DOHH2 (cell line): ENCODE data around the gene STK38L.

Experiments
- H3F3A ChIP-seq: fragments of 200-600 bp; sonication (generic), shearing (Covaris generic); 2 replicates; pipeline ENCODE4 v1.6.0; 2016; ENCODE audit warnings: antibody characterized with exemption, mild to moderate bottlenecking; ENCODE audit not compliant: control insufficient read depth, insufficient read depth
- H3K27ac ChIP-seq: fragments of 200-600 bp; sonication (generic); 2 replicates; pipeline ENCODE4 v1.5.1; 2014; ENCODE audit warnings: low read depth, mild to moderate bottlenecking, low read length, moderate library complexity
- H3K27me3 ChIP-seq: fragments of 200-600 bp; sonication (generic); 2 replicates; pipeline ENCODE4 v1.6.1; 2014; ENCODE audit warnings: mild to moderate bottlenecking, low read length, mixed read lengths; ENCODE audit not compliant: control insufficient read depth
- H3K36me3 ChIP-seq: fragments of 200-600 bp; sonication (generic); 2 replicates; pipeline ENCODE4 v1.6.1; 2014; ENCODE audit warnings: mild to moderate bottlenecking, low read length, moderate library complexity, mixed read lengths; ENCODE audit not compliant: control insufficient read depth
- H3K4me1 ChIP-seq: fragments of 200-600 bp; sonication (generic); 2 replicates; pipeline ENCODE4 v1.6.1; 2014; ENCODE audit warnings: mild to moderate bottlenecking, low read length, mixed read lengths; ENCODE audit not compliant: control insufficient read depth
- H3K4me2 ChIP-seq: fragments of 200-600 bp; sonication (generic); 2 replicates; pipeline ENCODE4 v1.6.0; 2014; ENCODE audit warnings: mild to moderate bottlenecking, low read length, moderate library complexity
- H3K4me3 ChIP-seq: fragments of 200-600 bp; sonication (generic); 2 replicates; pipeline ENCODE4 v1.5.1; 2014; ENCODE audit warnings: mild to moderate bottlenecking, low read length, mixed read lengths
- H3K79me2 ChIP-seq: fragments of 200-600 bp; sonication (generic); 2 replicates; pipeline ENCODE4 v1.6.1; 2014; ENCODE audit warnings: mild to moderate bottlenecking, low read length, mixed read lengths; ENCODE audit not compliant: control insufficient read depth
- H3K9me2 ChIP-seq: fragments of 200-600 bp; sonication (generic); replicated peaks from 2 replicates; pipeline ENCODE4 v1.6.1; 2014; ENCODE audit warnings: mild to moderate bottlenecking, low read length, mixed read lengths; ENCODE audit not compliant: control insufficient read depth
- H3K9me3 ChIP-seq: fragments of 200-600 bp; sonication (generic); 2 replicates; pipeline ENCODE4 v1.6.1; 2014; ENCODE audit warnings: antibody characterized with exemption, low read length, mixed read lengths; ENCODE audit not compliant: control insufficient read depth, insufficient read depth
- H4K20me1 ChIP-seq: fragments of 200-600 bp; sonication (generic); 2 replicates; pipeline ENCODE4 v1.6.0; 2014; ENCODE audit warnings: low read depth, mild to moderate bottlenecking, antibody characterized with exemption, low read length, moderate library complexity; ENCODE audit not compliant: control insufficient read depth, insufficient read depth
- EZH2phosphoT487 ChIP-seq: fragments of 200-600 bp; sonication (generic); IDR thresholded peaks from 2 replicates; pipeline ENCODE4 v1.6.1; 2017; ENCODE audit warnings: borderline replicate concordance, mild to moderate bottlenecking, antibody characterized with exemption, low read length, moderate library complexity, mixed read lengths
- TF ChIP-seq, protein P1 (sequence below): fragments of 200-600 bp; sonication (generic); IDR thresholded peaks from one replicate; pipeline ENCODE4 v1.5.1; 2014; ENCODE audit warnings: antibody characterized with exemption, mild to moderate bottlenecking, low read depth, low read length; ENCODE audit not compliant: poor library complexity, severe bottlenecking

The STK38L gene

DNA sequence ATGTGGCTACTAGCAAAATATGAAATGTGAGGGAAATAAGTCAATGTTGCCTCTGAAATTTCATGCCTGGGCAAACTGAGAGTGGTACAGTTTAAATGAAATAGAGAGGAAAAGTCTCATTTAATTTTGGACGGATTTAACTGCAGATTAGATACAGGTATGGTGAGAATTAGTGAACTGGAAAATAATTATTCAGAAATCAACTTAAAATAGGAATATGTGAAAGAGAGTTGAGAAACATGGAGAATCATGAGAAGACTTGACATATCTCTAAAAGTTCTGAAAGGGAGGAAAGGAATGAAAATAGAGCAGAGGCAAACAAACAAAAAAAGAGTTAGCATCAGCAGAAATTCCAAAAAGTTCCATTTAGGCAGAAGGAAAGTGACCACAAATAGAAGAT, 55.0 kb downstream of the STK38L start:
- no peak overlapping the region for H3K4me2 ChIP-seq
- no peaks in the 10 kb centered on the region for H4K20me1 ChIP-seq
- H3K9me2 ChIP-seq: no peaks in the 10 kb centered on the region
- H3F3A ChIP-seq: no peaks in the 10 kb centered on the region
- H3K27ac ChIP-seq: no peak overlapping the region
- TF ChIP-seq, protein P1, sequence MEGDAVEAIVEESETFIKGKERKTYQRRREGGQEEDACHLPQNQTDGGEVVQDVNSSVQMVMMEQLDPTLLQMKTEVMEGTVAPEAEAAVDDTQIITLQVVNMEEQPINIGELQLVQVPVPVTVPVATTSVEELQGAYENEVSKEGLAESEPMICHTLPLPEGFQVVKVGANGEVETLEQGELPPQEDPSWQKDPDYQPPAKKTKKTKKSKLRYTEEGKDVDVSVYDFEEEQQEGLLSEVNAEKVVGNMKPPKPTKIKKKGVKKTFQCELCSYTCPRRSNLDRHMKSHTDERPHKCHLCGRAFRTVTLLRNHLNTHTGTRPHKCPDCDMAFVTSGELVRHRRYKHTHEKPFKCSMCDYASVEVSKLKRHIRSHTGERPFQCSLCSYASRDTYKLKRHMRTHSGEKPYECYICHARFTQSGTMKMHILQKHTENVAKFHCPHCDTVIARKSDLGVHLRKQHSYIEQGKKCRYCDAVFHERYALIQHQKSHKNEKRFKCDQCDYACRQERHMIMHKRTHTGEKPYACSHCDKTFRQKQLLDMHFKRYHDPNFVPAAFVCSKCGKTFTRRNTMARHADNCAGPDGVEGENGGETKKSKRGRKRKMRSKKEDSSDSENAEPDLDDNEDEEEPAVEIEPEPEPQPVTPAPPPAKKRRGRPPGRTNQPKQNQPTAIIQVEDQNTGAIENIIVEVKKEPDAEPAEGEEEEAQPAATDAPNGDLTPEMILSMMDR: no peak
- no peak for TF ChIP-seq EZH2phosphoT487
- H3K27me3 ChIP-seq: no peaks in the 10 kb centered on the region
- no peaks in the 10 kb centered on the region for H3K4me1 ChIP-seq
- no peaks in the 10 kb centered on the region for H3K79me2 ChIP-seq
- H3K36me3 ChIP-seq: peaks cover 17% of the 10 kb centered on the region
- H3K4me3 ChIP-seq: no peak overlapping the region
- H3K9me3 ChIP-seq: no peaks in the 10 kb centered on the region

DNA sequence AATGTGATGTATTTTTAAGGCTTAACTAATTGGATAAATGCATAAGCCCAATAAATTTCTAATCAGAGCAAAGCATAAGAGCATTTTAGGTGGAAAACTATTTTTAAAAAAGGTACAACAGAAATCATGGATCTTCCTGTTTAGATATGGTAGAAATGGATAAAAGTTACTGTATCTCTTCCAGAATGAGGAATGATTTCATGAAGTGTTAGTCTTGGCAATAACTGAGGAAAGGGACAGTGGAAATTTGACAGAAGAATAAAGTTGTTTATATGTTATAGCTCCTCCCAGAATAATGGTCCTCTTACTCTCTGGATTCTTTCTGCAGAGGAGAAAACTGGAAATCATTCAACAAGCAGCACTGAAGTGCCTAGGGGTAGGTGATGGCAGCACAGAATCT, 56.1 kb downstream of the STK38L start:
- Histone ChIP-seq H3K4me3 (no peak overlapping the region), H3K27me3 (no peaks in the 10 kb centered on the region), H3F3A (no peaks in the 10 kb centered on the region), H3K79me2 (no peaks in the 10 kb centered on the region), H4K20me1 (no peaks in the 10 kb centered on the region), H3K9me2 (no peaks in the 10 kb centered on the region), H3K4me2 (no peak overlapping the region), H3K9me3 (no peaks in the 10 kb centered on the region), H3K27ac (no peak overlapping the region), H3K36me3 (peaks cover 17% of the 10 kb centered on the region), H3K4me1 (peaks cover 4% of the 10 kb centered on the region; the same call in 1 of the 2 replicates)
- no peak for TF ChIP-seq EZH2phosphoT487
- TF ChIP-seq, protein P1: no peak

DNA sequence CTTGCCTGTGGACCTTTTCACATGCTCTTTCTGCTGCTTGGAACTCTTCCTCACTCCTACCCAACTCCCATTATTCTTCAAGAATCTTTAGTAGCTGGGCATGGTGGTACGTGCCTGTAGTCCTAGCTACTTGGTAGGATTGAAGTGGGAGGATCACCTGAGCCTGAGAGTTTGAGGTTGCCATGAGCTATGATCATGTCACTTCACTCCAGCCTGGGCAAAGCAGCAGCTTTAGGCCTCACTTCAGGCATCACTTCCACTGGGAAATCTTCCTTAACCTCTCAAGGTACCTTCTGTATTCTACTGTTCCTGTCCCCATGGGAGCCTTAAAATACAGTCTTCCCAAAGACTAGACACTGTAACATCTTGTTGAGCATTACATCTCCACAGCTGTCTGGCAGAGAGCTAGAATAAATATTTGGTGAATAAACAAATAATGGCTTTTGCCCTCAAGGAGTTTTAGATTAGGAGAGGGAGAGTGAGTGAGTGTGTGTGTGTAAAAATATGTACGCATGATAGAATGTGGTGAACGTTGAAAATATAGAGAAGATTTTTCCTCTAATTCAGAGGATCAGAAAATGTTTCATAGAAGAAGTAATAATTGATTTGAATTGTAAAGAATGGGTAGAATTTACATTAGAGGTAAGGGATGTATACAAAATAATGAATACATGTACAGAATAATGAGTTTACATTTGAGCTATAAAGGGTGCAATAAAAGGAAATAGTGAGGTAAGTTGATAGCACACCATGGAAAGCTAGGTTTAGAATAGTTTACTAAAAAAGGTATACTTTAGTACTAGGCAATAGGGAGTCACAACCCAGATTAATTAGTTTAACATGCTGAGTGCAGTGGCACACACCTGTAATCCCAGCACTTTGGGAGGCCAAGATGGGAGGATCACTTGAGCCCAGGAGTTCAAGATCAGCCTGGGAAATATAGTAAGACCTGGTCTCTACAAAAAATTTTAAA, 59.3 kb downstream of the STK38L start:
- Histone ChIP-seq H3K27me3 (no peaks in the 10 kb centered on the region), H3K9me2 (no peaks in the 10 kb centered on the region), H3K9me3 (no peaks in the 10 kb centered on the region), H3K4me2 (no peak overlapping the region), H3K36me3 (peaks cover 17% of the 10 kb centered on the region), H3K4me1 (peaks cover 5% of the 10 kb centered on the region; the same call in 1 of the 2 replicates), H3K4me3 (no peak overlapping the region), H4K20me1 (no peaks in the 10 kb centered on the region), H3F3A (no peaks in the 10 kb centered on the region), H3K27ac (no peak overlapping the region), H3K79me2 (no peaks in the 10 kb centered on the region)
- TF ChIP-seq, protein P1: no peak
- no peak for TF ChIP-seq EZH2phosphoT487
